CD4-positive, alpha-beta T cell (primary cell): Measurements from ENCODE around the gene ASIC3. TPM values are rescaled to one million over a fixed set of nuclear protein-coding genes. Genes with fewer than 3 reads are reported as not detected.

ENCODE experiments used
- ATAC-seq: fragments of 200-7000 bp; cut with Tn5 transposase; one replicate; pipeline ENCODE4 v1.10.0; 2022; ENCODE audit warnings: mild to moderate bottlenecking; ENCODE audit not compliant: poor library complexity
- CTCF ChIA-PET: fragments of 350-600 bp; sonication (Branson Sonifier 250); formaldehyde crosslinking; loops from one replicate; lab custom pipeline; 2021; ENCODE audit warnings: antibody characterized with exemption, inconsistent platforms; lab: Charles Lee
- POLR2A ChIA-PET: fragments of 350-600 bp; sonication (Branson Sonifier 250); formaldehyde crosslinking; loops from one replicate; lab custom pipeline; 2021; ENCODE audit warnings: antibody characterized with exemption, inconsistent platforms; lab: Charles Lee
- DNase-seq, 14 experiments: peaks; one replicate each; pipeline ENCODE4 v3.0.0-alpha.2; 2013 to 2020; ENCODE audit warnings: mixed read lengths in 2 of 14
- H3K27ac ChIP-seq, 2 donors: one replicate each; pipeline versions ENCODE4 v1.5.1 to v1.7.0; 2013; ENCODE audit warnings: low read length in 2 of 2, low read depth in 1 of 2, mild to moderate bottlenecking in 1 of 2
- H3K27me3 ChIP-seq, 2 experiments: 1 replicate in 1 of 2; 2 replicates in 1 of 2; pipeline versions ENCODE4 v1.6.1 to v1.7.0; 2013; ENCODE audit warnings: low read length in 2 of 2, control low read depth in 1 of 2, mild to moderate bottlenecking in 1 of 2, moderate library complexity in 1 of 2; ENCODE audit not compliant: insufficient read depth in 2 of 2, control insufficient read depth in 1 of 2
- H3K36me3 ChIP-seq: one replicate; pipeline ENCODE4 v1.6.1; 2013; ENCODE audit warnings: low read length, control low read depth; ENCODE audit not compliant: insufficient read depth
- H3K4me1 ChIP-seq: one replicate; pipeline ENCODE4 v1.6.1; 2013; ENCODE audit warnings: low read length, control low read depth; ENCODE audit not compliant: insufficient read depth
- H3K4me3 ChIP-seq: one replicate; pipeline ENCODE4 v1.5.1; 2013; ENCODE audit warnings: mild to moderate bottlenecking, low read length, moderate library complexity
- H3K9me3 ChIP-seq, 2 experiments: 1 replicate in 1 of 2; 2 replicates in 1 of 2; pipeline versions ENCODE4 v1.6.1 to v1.7.0; 2013; ENCODE audit warnings: low read length in 2 of 2, mild to moderate bottlenecking in 2 of 2, control low read depth in 1 of 2, moderate library complexity in 1 of 2; ENCODE audit not compliant: control insufficient read depth in 1 of 2, insufficient read depth in 1 of 2
- H3K27ac Mint-ChIP-seq: one replicate; pipeline ENCODE4 v1.8.0; 2020; ENCODE audit warnings: mixed read lengths
- H3K27me3 Mint-ChIP-seq: one replicate; pipeline ENCODE4 v1.8.0; 2021; ENCODE audit warnings: mixed read lengths
- H3K36me3 Mint-ChIP-seq: one replicate; pipeline ENCODE4 v1.8.0; 2021; ENCODE audit warnings: low read depth, mixed read lengths
- H3K4me1 Mint-ChIP-seq: one replicate; pipeline ENCODE4 v1.8.0; 2021; ENCODE audit warnings: low read depth, mixed read lengths
- H3K4me3 Mint-ChIP-seq: one replicate; pipeline ENCODE4 v1.8.0; 2020; ENCODE audit warnings: mild to moderate bottlenecking, mixed read lengths
- H3K9me3 Mint-ChIP-seq: one replicate; pipeline ENCODE4 v1.8.0; 2020; ENCODE audit warnings: mixed read lengths
- CTCF ChIP-seq: fragments of 200-600 bp; IDR thresholded peaks from one replicate; pipeline ENCODE4 v1.8.0; 2022; ENCODE audit warnings: antibody characterized with exemption, mild to moderate bottlenecking
- intact Hi-C, 2 experiments: fragments of 100-400 bp; cut with DNase I in 1 of 2; cut with micrococcal nuclease in 1 of 2; formaldehyde crosslinking; loops; one replicate each; pipeline versions ENCODE4 v1.15.1 to v1.9.0; 2023 to 2025; cut with DNase I, micrococcal nuclease
- total RNA-seq, 174 experiments: library from RNA in 2 of 174; stranded (reverse) in 2 of 174; gene quantifications; one replicate each; pipeline ENCODE4 v1.2.3 and lab custom pipeline; 2021 to 2026

Gene ASIC3
- total RNA-seq, 2 experiments from 2014 or later = 13.8 to 15.2 TPM

DNA sequence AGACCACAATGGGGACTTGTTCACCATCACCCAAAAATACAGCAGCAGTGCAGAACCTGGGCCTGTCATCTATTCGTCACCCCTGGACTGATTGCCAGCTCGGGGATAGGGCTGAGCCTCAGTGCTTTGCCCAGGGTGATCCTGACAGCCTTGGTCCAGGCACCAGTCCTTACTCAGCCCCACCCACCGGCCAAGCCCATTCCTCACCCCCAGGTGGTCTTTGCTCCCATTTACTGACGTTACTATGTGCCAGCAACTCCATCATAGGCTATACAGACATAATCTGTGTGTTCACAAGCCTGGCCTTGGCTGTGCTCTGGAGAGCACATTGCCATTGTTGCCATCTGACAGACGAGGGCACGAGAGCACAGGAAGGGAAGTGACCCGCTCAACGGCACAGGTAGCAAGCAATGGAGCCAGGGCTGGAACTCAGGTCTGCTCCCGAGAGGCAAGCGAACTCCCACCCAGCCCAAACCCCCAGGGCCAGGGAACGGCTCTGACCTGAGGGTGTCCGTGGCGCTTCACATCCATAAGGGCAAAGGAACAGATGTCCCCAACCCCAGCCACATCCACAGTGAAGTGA lies 30.9 kb upstream of the ASIC3 start:
- peaks cover 0 to 6% of the 10 kb centered on the region in 2 experiments for H3K9me3 ChIP-seq
- CTCF ChIA-PET = interaction anchor here (1.1 to 4.6 kb wide), 14 partner anchors 7 to 121 kb away, joined by 3 to 39 read pairs (median 5); partner anchors contain the start of gene ABCB8
- Mint-ChIP-seq H3K36me3 (peaks cover 8% of the 10 kb centered on the region), H3K4me3 (peak overlapping the region; percentile 79), H3K27me3 (peaks cover 10% of the 10 kb centered on the region), H3K9me3 (no peaks in the 10 kb centered on the region), H3K27ac (peak overlapping the region; percentile 83), H3K4me1 (peaks cover 66% of the 10 kb centered on the region)
- H3K27me3 ChIP-seq = peaks cover 4 to 7% of the 10 kb centered on the region in 2 experiments
- H3K4me3 ChIP-seq = peak overlapping the region; percentile 52
- DNase-seq (peak in 4 of 14 experiments; percentile 28 to 51 (median 36)), ATAC-seq (no peak)
- peak overlapping the region; percentile 1 to 41 for H3K27ac ChIP-seq
- POLR2A ChIA-PET = interaction anchor here (0.6 to 4.7 kb wide), 8 partner anchors 8 to 66 kb away, joined by 3 to 50 read pairs (median 4); partner anchors contain the start of genes ABCB8 and TMUB1
- H3K4me1 ChIP-seq = peaks cover 71% of the 10 kb centered on the region
- TF ChIP-seq CTCF = no peak
- intact Hi-C loops = loop anchor here (5.0 to 10.0 kb wide), 3 partner anchors 40 to 917 kb away; partner anchors contain the start of genes CDK5 (in 2 of the 2) and SLC4A2 (in 2 of the 2)
- no peaks in the 10 kb centered on the region for H3K36me3 ChIP-seq

DNA sequence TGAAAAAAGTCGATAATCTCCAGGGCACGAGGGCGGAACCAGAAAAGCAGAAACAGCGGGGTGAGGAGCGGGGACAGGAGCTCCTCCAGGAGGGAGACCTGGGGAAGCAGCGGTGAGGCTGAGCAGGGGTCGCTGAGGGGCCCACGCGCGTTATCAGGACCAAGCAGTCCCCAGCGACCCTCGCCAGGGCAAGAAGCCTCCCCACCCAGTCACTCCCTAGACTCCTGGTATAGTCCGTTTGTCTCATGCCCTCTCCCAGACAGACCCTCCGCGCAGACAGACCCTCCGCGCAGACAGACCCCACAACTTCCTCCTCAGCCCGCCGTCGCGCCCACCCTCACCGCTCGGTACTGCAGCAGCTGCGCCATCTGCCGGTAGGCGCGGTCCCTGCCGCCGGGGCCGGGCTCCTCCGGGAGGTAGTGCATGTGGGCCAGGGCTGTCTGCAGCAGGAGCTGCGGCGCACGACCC lies 30.3 kb upstream of the ASIC3 start:
- Histone ChIP-seq H3K27ac (peak overlapping the region; percentile 1 to 41), H3K9me3 (peaks cover 0 to 3% of the 10 kb centered on the region in 2 experiments), H3K4me3 (peak overlapping the region; percentile 52), H3K27me3 (peaks cover 4 to 7% of the 10 kb centered on the region in 2 experiments), H3K4me1 (peaks cover 66% of the 10 kb centered on the region), H3K36me3 (no peaks in the 10 kb centered on the region)
- DNase-seq (peak; percentile 69 to 88 (median 79)), ATAC-seq (peak; percentile 50)
- peaks cover 8% of the 10 kb centered on the region for H3K36me3 Mint-ChIP-seq
- CTCF ChIA-PET = interaction anchor here (0.6 to 4.6 kb wide), 21 partner anchors 8 to 122 kb away, joined by 3 to 39 read pairs (median 4); partner anchors contain the start of gene ABCB8
- peaks cover 61% of the 10 kb centered on the region for H3K4me1 Mint-ChIP-seq
- no peaks in the 10 kb centered on the region for H3K9me3 Mint-ChIP-seq
- TF ChIP-seq CTCF = peak; percentile 98
- H3K27me3 Mint-ChIP-seq = peaks cover 10% of the 10 kb centered on the region
- peak overlapping the region; percentile 79 for H3K4me3 Mint-ChIP-seq
- intact Hi-C loops = loop anchor here (1.0 to 10.0 kb wide), 5 partner anchors 39 to 917 kb away; partner anchors contain the start of genes CDK5 (in 2 of the 2) and SLC4A2 (in 2 of the 2)
- POLR2A ChIA-PET = interaction anchor here (1.0 to 4.7 kb wide), 12 partner anchors 9 to 109 kb away, joined by 3 to 50 read pairs (median 4); partner anchors contain the start of genes ABCB8 and TMUB1
- H3K27ac Mint-ChIP-seq = peak overlapping the region; percentile 83

DNA sequence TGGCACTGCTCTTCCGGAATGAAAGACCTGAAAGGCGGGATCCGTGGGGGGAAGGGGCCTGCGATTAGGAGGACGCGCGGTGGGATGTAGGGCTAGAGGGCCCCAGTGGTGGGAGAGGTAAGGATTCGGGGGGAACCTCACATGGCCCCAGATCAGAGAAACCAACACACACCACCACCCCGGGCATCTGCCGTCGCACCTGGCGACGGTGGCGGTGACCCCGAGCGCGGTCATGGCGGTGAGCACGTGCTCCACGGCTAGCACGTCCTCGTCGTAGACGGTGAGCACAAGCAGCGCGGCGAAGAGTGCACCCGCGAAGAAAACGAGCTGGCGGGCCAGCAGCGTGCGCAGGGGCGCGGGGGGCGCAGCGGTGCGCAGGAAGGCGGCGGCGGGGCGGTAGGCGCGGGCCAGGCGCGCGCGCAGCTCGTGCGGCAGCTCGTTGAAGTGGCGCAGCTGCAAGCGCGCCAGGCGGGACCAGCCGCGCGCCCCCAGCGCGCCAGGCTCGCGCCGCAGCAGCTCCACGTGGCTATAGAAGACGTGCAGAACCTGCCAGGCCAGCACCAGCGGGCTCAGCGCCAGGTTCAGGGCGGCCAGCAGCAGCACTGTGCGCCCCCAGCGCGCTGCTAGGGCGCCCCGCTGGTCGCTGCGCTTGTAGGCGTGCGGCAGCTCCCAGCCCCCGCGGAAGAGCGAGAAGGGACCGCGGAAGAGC lies 29.8 kb upstream of the ASIC3 start:
- Histone ChIP-seq H3K36me3 (no peaks in the 10 kb centered on the region), H3K4me3 (peak overlapping the region; percentile 52), H3K4me1 (peaks cover 60% of the 10 kb centered on the region), H3K9me3 (no peaks in the 10 kb centered on the region), H3K27me3 (peaks cover 4 to 7% of the 10 kb centered on the region in 2 experiments), H3K27ac (no peak overlapping the region)
- peak overlapping the region; percentile 82 for H3K4me3 Mint-ChIP-seq
- peaks cover 57% of the 10 kb centered on the region for H3K4me1 Mint-ChIP-seq
- ChIA-PET CTCF (interaction anchor here (0.6 to 4.6 kb wide), 21 partner anchors 8 to 122 kb away, joined by 3 to 39 read pairs (median 4); partner anchors contain the start of gene ABCB8), POLR2A (interaction anchor here (0.6 to 4.7 kb wide), 17 partner anchors 9 to 537 kb away, joined by 3 to 50 read pairs (median 4); partner anchors contain the start of genes ABCB8, FASTK and TMUB1)
- peaks cover 8% of the 10 kb centered on the region for H3K36me3 Mint-ChIP-seq
- intact Hi-C loops = loop anchor here (1.0 to 10.0 kb wide), 5 partner anchors 39 to 916 kb away; partner anchors contain the start of genes CDK5 (in 2 of the 2) and SLC4A2 (in 2 of the 2)
- peak overlapping the region; percentile 83 for H3K27ac Mint-ChIP-seq
- peak in 11 of 14 experiments; percentile 23 to 81 (median 44) for DNase-seq
- no peaks in the 10 kb centered on the region for H3K9me3 Mint-ChIP-seq
- peak; percentile 53 for TF ChIP-seq CTCF
- H3K27me3 Mint-ChIP-seq = peaks cover 10% of the 10 kb centered on the region
- ATAC-seq = peak; percentile 25
